ENCODE data around the gene YTHDF1.

The YTHDF1 gene

GRCh38 chr20:63152322-63153253, 63.3 kb downstream of the YTHDF1 start (continued):
- TF ChIP-seq TSHZ2 (CRISPR knock-in tag; IDR thresholded peaks at IDR 0.05), result no peak
- no peak for TF ChIP-seq TOX (CRISPR knock-in tag; IDR thresholded peaks at IDR 0.05; ENCODE audit: borderline replicate concordance)
- TF ChIP-seq ESRRG (CRISPR knock-in tag; IDR thresholded peaks at IDR 0.05), result no peak
- no peak for TF ChIP-seq ZNF8 (CRISPR knock-in tag; IDR thresholded peaks at IDR 0.05)

GRCh38 chr20:63151554-63152321, 64.2 kb downstream of the YTHDF1 start:
- TF ChIP-seq TSHZ2 (CRISPR knock-in tag; IDR thresholded peaks at IDR 0.05) (no peak), RARB (CRISPR knock-in tag; IDR thresholded peaks at IDR 0.05) (no peak), CSDC2 (CRISPR knock-in tag; IDR thresholded peaks at IDR 0.05) (no peak), SNAI2 (CRISPR knock-in tag; IDR thresholded peaks at IDR 0.05) (no peak), ZNF565 (CRISPR knock-in tag; conservative IDR thresholded peaks at IDR 0.05; ENCODE audit: low read depth) (no peak), ZFP3 (CRISPR knock-in tag; IDR thresholded peaks at IDR 0.05) (no peak), ZFP30 (CRISPR knock-in tag; IDR thresholded peaks at IDR 0.05) (no peak), PPARA (CRISPR knock-in tag; IDR thresholded peaks at IDR 0.05; ENCODE audit: borderline replicate concordance) (no peak), CSRNP3 (CRISPR knock-in tag; IDR thresholded peaks at IDR 0.05) (no peak)
- ATAC-seq, result no peak

- no peak for ATAC-seq
- TF ChIP-seq ZC3H10 (CRISPR knock-in tag; IDR thresholded peaks at IDR 0.05) (no peak), ZNF8 (CRISPR knock-in tag; IDR thresholded peaks at IDR 0.05) (no peak), TSHZ2 (CRISPR knock-in tag; IDR thresholded peaks at IDR 0.05) (no peak), TOX (CRISPR knock-in tag; IDR thresholded peaks at IDR 0.05; ENCODE audit: borderline replicate concordance) (no peak), ZNF565 (CRISPR knock-in tag; conservative IDR thresholded peaks at IDR 0.05; ENCODE audit: low read depth) (no peak), RARB (CRISPR knock-in tag; IDR thresholded peaks at IDR 0.05) (no peak), PPARA (CRISPR knock-in tag; IDR thresholded peaks at IDR 0.05; ENCODE audit: borderline replicate concordance) (no peak), ARNTL (CRISPR knock-in tag; IDR thresholded peaks at IDR 0.05; ENCODE audit: borderline replicate concordance, low read depth) (no peak), POU6F1 (CRISPR knock-in tag; IDR thresholded peaks at IDR 0.05; ENCODE audit: borderline replicate concordance, low read depth) (no peak)
Measured at GRCh38 chr20:63150911-63151531, 64.9 kb downstream of the YTHDF1 start.
